HG03045 (cell line): ENCODE measurements around the gene CNTNAP5.
A peak's percentile ranks its signal among the peaks of the same experiment; 100 is the strongest.

Experiments
- ATAC-seq: cut with Tn5 transposase; IDR thresholded peaks from one replicate; pipeline ENCODE4 v1.9.1; 2021; ENCODE audit warnings: mild to moderate bottlenecking, moderate library complexity; ENCODE audit not compliant: unreplicated experiment

Gene CNTNAP5

DNA sequence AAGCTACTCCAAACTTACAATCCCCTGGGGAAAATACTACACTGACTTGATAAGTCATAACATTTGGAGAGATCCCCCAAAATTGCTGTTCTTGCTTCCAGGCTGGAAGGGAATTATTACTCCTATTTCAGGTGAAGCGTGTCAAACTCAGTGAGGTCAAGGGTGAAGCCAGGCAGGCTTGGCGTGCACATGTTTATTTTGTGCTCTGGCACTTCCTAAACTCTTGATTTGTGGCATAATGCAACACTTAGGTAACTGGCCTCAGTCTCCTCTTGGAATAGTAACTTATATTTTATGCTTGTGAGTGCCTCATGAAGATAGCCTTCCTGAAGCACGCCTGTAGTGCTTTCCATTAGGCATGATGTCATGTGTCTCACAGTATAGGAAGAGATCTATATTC is 751.2 kb downstream of the CNTNAP5 start:
- ATAC-seq: no peak

DNA sequence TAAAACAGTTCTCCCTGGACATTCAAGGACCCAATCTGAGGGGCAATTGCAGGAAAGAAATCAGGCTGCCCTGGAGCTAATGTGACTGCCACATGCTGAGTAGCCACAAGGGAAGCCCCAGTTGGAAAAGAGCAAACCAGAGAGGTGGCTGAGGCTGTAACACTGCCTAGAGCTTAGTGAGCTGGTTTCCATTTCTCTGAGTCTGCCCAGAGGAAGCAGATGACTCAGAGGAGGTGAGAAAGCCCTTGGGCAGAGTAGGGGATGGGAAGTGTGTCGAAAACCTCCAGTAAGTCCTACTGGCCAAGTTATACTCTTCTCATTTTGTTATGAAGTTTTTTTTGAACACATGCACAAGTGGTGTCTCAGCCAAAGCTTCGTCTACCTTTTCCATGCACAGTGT is 753.0 kb downstream of the CNTNAP5 start:
- no peak for ATAC-seq

DNA sequence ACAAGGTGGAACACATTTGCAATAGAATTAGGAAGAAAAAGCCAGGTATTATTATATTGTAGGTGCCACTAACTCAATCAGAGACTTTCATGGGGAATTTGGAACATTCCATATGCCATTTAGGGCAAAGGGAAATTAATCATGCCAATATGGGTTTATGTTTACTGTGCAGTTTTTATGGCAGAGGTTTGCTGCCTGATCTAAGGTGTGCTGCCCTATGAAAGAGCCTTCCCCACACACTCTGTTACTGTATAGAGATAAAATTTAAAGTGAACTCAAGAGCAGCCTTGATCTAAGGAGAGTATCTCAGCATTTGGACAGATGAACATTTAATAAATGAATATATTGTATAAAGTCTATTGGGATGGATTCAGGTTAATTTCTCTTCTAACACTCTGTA is 771.6 kb downstream of the CNTNAP5 start:
- ATAC-seq: no peak

DNA sequence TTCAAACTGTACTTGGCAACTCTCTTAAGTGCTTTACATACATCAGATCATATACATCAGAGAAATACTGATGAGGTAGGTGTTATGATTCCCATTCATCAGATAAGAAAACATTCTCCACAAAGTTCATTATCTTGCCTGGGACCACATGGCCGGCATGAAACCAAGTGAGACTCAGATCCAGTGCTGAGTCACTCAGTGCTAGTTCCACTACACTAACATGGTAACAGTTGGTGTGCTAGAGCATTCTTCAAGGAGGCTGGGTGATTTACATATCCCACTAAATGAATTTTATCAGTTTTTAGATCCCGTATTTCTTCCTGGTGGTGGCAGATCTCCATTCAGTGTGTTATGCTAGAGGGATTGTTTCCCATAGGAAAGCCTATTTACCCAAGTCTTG is 772.0 kb downstream of the CNTNAP5 start:
- ATAC-seq: no peak

DNA sequence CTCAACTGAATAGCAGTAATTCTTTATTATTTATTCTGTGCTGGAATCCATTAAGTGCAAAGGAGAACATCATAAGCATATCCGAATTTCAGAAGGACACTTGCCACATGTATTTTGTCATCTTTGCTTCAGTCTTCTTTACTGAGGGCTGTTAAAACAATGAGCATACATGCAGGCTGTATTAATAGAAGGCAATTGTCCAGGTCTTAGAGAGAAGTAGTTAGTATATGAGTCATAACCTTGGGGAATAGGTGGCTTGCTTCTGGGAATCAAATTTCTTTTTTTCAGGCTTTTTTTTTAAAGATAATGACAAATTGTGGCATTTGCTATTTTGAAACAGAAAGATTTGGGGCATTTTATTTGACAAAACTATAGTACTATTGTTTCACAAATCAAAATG is 773.5 kb downstream of the CNTNAP5 start:
- ATAC-seq: no peak

DNA sequence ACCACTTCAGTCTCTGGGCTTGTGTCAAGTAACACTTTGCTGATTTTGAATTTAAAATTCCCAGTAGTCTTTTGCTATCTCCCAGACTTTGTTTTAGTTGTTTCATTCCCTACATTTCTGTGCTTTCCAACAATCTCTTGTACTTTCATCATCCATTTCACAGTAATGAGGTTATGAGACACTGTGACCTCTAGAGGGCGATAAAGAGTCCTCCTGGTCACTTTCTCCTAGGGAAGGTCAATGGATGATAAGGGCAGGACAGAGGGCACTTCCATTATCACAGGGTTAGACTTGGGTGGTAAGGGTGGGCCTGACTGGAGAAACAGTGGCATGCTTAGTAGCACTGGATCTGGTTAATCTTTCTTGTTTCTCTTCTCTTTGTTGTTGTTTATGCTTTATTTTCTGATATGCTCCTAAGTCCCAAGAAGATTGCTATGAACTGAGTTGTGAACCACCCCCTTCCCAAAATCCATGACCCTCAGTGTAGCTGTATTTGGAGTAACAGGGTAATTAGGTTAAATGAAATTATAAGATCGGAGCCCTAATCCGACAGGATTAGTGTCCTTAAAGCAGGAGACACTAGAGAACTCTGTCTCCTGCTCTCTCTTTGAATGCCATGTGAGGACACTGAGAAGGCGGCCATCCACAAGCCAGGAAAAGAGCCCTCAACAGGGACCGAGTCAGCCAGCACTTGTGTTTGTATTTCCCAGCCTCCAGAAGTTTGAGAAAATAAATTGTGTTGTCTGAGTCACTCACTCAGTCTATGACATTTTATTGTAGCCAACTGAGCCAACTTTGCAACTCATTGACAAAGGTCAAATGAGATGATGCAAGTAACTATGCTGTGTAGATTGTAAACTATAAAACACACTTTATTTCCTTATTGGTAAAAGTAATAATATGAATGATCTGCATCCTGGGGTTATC is 779.2 kb downstream of the CNTNAP5 start:
- ATAC-seq: peak; percentile 73

DNA sequence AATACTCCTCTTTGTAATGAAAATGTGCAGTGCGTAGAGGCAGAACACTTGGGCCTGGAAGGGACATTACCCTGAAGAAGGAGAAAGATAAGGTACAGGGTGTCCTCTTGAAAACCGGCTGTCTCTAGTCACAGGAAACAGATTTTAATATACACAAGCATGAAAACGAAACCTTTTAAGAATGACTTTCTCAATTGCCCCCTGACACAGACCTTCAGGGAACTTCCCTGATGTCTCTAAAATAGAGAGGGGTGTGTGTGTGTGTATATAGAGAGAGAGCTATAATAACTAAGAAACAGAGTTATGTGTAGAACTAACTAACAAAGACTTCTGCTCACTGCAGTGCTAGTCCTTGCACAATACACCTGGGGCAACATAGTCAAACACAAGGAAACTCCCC is 780.0 kb downstream of the CNTNAP5 start:
- no peak for ATAC-seq

DNA sequence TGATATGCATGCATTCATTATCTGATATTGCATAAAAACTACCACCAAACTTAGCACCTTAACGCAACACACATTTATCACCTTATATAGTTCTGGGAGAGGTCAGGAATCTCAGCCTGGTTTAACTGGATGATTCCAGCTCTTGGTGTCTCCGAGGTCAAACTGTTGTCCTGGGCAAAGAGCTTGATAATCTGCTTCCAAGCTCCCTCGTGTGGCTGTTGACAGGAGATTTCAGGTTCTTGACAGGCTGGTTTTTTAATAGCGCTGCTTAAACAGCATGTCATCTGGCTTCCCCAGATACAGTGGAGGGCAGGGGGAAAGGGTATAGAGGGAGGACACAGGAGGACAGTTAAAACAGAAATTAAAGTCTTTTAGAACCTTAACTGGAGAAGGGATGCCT is 785.0 kb downstream of the CNTNAP5 start:
- no peak for ATAC-seq

DNA sequence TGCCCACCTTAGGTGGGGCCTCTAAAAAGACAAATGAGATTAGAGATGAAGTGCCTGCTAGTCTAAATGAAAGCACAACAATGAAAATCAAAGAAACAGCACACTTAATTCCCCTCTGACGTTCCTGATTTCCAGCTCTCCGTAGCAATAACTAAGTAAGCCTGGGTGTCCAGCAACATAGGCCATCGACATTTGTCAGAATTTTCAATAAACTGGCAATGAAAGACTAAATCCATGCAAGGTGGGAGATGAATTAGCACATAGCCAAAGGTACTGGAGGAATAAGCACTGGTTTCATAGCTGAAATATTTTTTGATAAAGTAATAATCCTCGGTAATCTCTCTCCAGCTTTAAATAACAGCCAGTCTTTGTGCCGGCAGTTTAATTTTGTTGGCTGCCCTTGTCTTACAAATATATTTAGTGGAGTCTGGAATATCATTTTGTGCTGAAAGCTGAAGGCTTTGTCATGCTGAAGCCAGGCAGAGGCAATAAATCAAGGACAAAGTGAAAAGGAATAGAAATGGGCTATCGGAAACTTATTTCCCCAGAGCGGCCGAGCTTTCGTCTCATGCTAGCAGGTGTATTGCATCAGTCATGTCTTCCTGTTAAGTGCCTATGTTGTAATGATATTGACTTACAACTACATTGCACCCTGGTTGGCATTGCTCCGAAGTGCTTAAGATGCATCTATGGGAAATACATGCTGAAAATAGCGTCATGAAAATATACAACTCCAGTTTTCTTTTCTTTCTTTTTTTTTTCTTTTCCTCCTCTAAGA is 790.1 kb downstream of the CNTNAP5 start:
- no peak for ATAC-seq

DNA sequence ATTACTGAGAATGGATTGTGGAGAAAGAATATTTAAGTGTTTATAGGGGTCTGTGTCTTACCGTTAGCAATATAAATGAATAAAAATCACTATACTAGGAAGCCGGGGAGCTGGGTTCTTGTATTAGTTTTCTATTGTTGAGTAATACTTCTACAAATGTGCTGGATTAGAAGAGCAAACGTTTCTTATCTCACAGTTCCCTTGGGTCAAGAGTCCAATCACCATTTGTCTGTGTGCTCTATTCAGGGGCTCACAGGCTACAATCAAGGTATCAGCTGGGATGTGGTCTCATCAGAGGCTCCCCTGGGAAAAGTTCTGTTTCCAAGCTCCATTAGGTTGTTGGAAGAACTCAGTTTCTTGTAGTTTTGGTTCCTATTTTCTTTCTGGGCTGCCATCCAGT is 790.9 kb downstream of the CNTNAP5 start:
- no peak for ATAC-seq

DNA sequence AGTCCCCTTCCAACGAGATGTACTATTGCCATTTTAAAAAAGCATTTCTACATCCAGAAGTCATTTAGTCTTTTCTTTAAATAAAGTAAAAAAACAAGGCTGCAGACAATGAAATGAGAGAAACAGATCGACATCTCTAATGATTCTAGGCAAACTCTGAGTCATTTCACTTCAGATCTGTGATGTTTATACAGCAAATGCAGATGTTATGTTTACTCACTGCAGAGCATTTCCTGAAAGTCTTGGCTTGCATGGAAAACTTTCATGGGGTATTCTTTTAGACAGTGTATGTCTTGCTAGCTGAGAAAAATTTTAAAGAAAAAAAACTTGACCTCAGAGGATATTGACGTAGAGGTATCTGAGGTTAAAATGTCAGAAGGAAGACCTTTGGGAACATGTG is 797.4 kb downstream of the CNTNAP5 start:
- ATAC-seq: no peak

DNA sequence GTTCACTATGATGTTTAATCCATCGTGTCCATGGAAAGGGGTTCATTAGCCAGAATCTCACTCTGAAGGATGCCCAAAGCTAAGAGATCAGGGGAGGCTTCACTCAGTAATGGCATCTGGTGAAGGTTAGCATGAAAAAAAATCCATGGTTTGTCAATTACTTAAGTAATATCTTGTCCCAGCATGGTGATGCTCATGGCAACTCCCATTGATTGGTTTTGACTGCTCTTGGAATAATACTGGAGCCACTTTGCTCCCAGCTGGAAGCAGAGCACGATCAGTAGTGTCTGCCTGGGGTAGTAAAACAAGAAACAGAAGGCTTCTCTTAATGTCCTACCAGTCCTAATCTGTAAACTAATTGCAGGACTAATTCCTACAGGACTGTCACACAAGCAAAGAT is 799.4 kb downstream of the CNTNAP5 start:
- ATAC-seq: no peak

DNA sequence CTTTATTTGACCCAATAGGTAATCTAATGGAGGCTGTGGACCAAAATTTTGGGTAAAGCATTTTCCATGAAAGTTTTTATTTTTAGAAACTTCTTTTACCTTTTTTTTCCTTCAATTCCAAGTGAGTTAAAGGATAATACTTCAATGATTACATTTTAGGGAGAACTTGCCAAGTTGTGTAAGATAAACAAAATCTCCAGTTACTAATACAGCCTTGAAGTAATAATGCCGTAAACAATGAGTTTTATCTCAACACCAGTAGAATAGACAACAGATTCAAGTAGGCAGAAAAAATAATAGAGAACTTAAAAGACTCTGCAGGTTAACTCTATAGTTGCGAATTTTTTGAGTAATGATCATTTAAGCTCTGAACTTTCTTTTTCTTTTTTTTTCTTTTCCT is 807.4 kb downstream of the CNTNAP5 start:
- ATAC-seq: no peak

DNA sequence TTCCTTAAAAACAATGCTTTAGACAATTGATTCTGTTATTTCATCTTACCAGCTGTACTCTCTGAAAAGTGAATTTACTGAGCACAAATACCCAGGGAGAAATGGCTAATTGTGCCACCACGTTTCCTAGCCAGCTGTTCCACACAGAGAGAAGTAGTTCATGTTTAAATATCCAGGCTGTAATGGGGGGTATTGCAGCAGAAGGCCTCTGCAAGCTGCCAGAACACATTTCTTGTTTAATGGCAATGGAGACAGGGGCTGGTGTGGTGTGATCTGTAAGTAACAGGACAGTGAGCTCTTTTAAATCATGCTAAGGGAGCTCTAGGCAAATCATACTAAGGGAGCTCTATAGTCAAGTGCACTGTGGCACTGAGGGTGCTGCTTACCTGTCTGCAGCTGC is 809.2 kb downstream of the CNTNAP5 start:
- no peak for ATAC-seq

DNA sequence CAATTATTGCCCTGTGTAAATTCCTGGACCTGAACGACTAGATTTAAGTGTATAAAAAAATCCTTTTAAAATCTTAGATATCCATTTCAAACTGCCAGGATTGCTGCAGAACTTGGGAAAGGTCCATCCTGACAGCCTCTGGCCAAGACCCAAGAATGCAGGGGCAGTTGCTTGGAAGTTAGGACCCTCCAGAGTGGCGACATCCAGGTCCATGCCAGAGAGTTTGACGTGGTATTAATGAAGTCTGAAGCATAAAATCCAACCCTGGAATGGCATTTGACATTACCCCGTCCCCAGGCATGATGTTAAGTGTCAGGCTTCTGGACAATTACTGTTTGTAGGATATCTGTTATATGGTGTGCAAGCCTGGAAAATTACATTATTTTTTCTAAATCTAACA is 810.2 kb downstream of the CNTNAP5 start:
- no peak for ATAC-seq

DNA sequence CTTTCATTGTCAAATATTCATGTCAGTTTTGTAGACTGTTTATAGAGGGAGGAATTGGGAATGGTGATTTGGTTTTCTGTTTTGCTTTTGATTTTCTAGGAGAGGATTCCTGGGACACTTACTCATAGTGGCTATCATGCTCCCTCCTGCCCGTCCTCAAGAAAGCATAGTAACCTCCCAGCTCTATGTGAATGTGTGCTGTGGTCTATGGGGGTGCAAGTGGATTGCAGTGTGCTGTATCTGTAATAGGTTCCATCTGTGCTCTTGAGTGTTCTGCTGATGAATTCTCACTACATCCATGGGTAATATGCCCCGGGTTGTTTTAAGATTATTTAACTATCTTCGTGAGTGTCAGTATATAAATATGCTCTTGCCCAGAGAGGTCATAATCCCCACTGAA is 811.3 kb downstream of the CNTNAP5 start:
- no peak for ATAC-seq

DNA sequence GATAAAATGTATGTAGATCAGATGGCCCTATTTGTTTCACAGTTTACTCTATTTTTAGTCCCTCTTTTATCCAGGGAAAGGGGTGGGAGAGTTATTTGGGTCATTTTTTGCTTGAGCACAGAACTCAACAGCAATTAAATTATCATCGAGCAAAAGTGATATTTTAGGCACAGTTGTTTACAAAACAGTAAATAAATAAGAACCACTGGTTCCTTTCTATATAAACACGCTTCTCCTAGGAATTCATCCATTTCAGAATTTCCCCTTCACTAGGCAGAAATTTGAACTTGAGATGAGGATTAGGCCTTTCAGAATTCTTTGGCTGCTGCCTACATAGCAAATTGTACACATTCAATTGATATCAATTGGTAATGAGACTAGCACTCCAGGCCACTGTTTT is 812.4 kb downstream of the CNTNAP5 start:
- no peak for ATAC-seq

DNA sequence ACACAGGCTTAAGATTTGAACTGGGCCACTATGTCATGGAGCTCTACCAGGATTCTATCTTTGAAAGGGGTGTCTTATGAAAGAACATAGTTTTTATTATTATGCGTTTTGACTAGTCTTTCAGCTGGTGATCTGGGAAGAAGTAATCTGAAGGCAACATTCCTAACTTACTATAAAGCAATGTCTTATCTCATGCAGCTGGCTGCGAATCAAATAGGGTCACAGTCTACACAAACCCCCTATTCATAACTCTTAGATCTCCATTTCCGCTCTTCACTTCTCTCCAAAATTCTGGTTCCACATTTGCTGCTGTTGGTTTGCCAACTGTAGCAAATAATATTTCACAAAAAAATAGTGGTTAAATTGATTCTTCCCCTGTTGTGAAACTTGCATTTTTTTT is 813.3 kb downstream of the CNTNAP5 start:
- ATAC-seq: no peak

DNA sequence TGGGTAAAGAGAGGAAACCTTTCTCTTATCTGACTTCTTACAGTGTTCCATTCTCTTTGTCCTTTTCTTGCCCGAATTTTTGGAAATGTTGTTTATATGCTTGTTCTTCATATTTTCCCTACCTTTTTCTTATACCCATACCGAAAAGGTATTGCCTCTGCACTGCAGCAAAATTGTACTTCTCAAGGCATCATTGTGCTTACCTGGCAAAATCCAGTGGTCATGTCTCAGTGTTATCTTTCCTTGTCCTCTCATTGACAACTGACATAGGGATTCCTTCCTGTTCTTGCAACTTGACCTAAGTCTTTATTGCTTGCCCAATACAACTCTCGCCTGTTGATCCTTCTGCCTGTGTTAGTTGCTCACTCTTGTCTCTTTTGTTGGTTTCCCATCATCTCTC is 842.2 kb downstream of the CNTNAP5 start:
- no peak for ATAC-seq

DNA sequence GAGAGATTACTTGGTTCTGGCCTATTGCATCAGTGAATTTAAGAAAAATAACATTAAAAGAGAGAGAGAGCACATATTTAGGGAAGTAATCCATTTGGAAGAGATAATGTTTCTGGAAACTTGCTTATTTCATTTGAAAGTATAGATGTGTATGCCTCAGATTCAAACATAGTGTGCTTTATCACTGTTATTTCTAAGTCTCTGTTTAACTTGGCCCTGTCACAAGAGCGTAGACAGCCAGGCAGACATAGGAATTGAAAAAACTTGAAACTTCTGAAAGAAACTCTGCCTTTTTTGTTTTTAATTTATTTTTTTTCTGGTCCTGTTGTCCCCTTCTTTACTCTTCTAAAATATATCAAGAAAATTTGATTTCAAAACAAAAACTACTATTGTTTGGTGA is 849.1 kb downstream of the CNTNAP5 start:
- ATAC-seq: no peak

DNA sequence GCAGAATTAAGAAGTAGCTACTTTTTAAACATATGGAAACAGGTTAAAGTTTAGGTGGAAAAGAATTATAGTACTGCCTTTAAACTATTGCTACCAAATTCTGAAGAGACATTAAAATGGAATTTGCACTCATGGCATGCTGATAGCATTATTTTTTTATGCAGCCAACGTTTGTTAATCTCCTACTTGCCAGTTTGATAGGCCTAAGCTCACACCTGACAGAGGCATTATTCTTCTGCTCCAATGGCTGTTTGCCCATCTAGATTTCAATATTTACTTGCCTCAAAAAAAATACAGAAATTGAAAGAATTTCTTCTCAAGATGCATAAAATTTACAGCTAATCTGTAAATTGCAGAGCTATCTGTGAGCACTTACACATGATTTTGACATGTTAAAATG is 849.6 kb downstream of the CNTNAP5 start:
- ATAC-seq: no peak

DNA sequence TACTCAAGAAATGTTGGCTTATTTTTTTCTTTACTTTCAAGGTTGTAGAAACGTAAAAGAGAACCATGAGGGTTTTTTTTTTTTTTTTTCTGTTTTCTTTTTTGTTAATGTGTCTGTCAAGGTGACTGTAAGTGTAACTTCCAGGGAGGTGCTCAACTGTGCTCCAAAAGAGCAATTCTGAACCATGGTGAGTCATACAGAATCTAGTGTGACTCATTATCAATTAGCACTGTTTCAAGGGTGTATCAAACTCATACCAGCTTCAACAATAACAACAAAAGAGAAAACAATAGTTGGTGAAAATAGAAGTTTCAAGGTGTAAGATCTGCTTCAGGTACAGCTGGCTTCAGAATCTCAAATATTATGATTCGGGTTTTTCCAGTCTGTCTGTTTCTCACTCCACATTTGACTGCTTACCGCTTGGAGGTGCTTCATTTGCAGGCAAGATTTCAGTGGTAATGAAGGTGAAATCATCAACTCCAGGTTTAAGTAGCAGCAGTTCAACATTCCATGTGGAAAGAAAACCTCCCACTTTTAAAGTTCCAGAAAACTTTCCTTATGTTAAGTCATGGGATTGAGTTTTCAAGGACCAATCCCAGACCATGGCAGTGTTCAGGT is 850.6 kb downstream of the CNTNAP5 start:
- ATAC-seq: no peak
